Stimulated activated naive CD4-positive, alpha-beta T cell treated with Interleukin-2 at 50 U/mL for 16 hours (primary cell): Measurements from ENCODE around the gene LRRC27.
A peak's percentile ranks its signal among the peaks of the same experiment; 100 is the strongest.
"Not testable (repeated sequence)": the region's sequence is repeated elsewhere in the genome, so short reads cannot be mapped to it uniquely, and the experiment has no call there.

Experiments
- DNase-seq: peaks from one replicate; lab custom pipeline; 2025; lab: John Stamatoyannopoulos, UW

Gene LRRC27

DNA sequence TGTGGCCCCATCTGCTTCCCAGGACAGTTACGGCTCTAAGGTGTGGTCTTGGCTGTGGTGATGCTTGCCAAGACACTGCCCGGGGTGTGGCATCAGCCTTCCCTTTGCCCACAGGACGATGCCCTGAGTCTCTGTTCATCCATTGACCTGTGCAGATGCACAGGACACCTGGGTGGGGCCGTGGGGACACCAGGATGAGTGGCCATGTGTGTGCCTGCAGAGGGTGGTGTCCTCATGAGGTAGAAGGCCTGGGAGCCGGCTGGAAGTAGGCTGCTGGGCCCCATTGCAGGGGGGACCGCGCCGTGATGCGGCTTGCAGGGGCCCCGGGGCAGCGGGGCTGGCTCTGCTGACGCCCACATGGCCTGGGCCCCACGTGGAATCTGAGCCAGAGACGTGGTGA lies 42.6 kb downstream of the LRRC27 start:
- DNase-seq, result no peak

DNA sequence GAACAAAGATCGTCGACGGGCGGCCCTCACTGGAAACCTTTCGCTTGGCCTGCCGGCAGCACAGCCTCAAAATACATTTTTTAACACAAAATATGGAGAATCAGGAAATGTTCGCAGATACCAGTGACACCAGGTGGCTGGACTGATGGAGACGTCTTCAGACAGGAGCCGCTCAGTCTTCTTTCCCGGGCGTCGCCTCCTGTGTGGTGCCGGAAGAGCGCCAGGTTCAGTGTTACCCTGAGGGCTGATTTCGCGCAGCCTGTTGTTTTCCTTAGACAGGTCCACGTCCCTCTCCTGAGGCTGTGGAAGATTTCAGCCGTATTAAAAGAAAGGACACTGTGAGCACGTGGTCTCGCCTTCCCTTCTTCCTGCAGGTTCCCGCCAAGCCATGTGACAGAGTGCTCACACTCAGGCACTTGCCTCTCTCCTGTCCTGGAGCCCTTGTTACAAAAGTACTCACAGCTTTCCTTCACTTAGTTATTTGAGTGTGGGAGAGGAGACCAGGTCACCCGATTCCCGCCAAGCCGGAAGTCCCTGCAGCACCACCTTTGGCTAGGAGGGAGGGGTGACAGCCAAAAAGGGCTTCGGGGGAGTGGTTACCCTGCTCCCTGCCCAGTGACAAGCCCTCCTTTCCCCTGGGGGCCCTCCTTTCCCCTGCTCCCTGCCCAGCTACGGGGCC lies 43.3 kb downstream of the LRRC27 start:
- no peak for DNase-seq

DNA sequence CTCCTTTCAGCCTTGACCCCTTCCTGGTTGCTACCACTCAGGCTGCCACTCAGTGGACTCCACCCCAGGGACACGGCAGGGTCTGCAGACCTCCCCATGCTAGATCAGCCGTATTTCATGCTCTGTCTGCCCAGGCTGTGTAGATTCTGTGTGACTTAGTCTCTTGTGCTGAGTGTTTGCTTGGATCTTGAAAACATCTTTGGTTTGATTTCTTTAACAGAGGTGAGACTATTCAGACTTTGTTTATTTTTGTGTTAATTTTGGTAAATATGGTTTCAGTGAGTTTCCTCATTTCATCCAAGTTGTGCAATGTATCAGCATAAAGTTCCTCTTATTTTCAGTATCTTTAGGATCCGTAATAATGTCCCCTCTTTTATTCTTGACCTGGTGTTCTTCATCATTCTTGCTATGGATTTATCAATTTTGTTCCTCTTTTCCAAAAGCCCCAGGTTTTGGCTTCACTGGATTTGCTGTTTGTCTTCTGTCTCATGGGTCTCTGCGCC lies 43.9 kb downstream of the LRRC27 start:
- DNase-seq, result no peak

DNA sequence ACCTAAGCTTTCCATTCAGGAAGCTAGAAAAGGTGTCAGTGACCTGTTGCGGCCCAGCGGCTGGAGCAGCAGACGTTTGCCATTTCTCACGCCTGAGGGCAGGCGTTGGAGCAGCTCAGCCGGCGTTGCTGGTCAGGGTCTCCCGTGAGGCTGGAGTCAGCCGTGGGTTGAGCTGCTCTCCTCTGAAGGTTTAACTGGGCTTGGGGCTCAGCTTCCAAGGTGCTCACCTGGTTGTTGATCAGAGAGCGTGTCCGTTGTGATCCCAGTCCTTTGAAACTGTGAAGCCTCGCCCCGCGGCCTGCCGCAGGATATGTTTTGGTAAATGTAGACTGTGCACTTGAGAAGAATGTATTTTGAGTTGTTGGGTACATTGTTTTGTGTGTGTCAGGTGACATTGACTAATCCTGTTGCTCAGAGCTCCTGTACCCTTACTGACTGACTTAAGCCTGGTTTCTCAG lies 44.4 kb downstream of the LRRC27 start:
- DNase-seq, result no peak

GRCh38 chr10:132377326-132377725 lies 45.3 kb downstream of the LRRC27 start:
- no peak for DNase-seq

- DNase-seq, result not testable (repeated sequence)
Observed at GRCh38 chr10:132379026-132379425, 47.0 kb downstream of the LRRC27 start.

GRCh38 chr10:132380986-132381385 lies 49.0 kb downstream of the LRRC27 start:
- DNase-seq, result not testable (repeated sequence)

GRCh38 chr10:132381741-132382140 lies 49.7 kb downstream of the LRRC27 start:
- no peak for DNase-seq

GRCh38 chr10:132382231-132382922 lies 50.4 kb downstream of the LRRC27 start:
- DNase-seq, result no peak

GRCh38 chr10:132383101-132383500 lies 51.1 kb downstream of the LRRC27 start:
- DNase-seq, result no peak

DNA sequence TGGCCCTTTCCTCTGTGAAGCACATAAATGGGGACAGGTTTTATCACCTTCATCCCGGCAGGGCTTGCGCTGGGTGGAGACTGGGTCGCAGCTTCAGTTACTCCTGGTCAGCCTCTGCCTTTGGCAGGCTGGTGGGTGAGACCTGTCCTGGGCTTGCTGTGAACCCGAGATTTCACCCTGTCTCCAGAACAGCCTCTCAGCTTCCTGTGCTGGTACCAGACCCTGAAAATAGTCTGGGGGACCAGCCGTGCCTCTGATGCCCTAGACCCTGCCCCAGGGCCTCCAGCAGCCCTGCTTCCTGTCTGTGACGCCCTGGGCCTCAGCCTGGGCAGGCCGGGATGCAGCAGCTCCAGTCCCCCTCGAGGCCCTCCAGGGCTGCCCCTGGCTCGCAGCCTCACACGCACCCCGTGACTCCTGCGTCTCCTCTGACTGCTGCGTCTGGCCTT lies 51.8 kb downstream of the LRRC27 start:
- DNase-seq, result no peak

GRCh38 chr10:132384618-132385388 lies 52.8 kb downstream of the LRRC27 start:
- no peak for DNase-seq

DNA sequence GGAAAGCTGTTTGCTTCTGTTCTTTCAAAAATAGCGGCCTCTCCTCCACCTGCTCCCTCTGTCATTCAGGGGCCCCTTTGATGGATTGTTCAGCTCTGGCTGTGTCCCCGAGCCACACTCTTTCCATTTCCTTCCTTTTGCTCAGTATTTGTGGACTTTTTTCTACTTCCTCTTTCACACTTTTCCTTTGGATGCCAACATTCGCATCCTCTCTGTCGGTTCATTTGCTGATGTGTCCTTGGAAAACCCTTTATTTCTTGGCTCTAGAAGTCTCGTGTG lies 53.3 kb downstream of the LRRC27 start:
- DNase-seq, result no peak

DNA sequence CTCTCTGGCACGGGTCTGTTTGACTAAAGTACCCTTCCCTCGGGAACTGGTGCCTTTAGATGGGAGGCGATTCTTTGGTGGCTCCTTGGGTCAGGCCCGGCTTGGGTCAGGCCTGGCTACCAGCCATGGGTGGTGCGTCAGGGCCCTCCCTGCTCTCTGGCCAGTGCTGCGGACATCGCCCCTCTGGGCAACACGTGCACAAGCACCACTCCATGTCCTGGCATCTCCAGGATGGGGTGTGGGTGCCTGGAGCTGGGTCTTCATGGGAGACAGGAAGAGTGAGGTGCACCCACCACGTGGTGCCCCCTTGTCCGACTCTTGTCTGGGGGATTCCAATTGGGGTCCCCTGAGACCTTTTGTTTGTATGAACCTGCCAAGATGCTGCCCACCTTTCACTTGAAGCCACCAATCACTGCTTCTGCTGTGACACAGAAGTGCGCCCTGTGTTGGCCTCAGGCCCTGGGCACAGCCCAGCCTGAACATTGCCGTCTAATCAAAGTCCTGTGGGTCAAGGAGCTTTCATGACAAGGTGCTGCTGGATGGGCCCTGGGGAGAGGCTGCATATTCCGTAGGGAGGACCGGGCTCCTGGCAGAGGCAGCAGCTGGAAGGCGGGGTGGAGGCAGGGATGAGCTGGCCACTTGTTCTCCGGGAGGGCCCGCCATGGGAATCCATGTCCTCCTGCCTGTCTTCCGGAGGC lies 53.9 kb downstream of the LRRC27 start:
- no peak for DNase-seq

DNA sequence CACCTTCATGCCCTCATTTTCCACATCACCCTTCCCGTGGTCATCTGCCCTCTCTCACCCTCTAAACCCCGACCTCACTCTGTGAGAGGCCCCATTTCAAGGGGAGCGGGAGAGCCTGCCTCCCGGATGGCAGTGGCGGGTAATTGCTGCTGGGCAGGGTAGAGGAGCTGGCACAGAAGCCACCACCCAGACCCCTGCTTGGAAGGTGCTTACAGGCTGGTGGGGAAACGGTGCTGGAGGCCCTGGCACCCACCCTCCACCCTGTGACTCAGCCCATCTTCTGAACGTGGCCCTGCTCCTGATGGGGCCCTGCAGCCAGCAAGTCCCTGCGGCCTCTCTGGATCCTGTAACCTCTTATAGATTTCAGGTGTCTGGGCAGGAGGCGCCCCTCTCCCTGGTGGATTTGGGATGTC lies 54.4 kb downstream of the LRRC27 start:
- no peak for DNase-seq

DNA sequence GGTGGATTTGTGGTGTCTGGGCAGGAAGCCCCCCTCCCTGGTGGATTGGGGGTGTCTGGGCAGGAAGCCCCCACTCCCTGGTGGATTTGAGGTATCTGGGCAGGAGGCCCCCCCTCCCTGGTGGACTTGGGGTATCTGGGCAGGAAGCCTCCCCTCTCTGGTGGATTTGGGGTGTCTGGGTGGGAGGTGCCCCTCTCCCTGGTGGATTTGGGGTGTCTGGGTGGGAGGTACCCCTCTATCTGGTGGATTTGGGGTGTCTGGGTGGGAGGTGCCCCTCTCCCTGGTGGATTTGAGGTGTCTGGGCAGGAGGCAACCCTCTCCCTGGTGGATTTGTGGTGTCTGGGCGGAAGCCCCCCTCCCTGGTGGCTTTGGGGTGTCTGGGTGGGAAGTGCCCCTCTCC lies 54.9 kb downstream of the LRRC27 start:
- DNase-seq, result not testable (repeated sequence)

DNA sequence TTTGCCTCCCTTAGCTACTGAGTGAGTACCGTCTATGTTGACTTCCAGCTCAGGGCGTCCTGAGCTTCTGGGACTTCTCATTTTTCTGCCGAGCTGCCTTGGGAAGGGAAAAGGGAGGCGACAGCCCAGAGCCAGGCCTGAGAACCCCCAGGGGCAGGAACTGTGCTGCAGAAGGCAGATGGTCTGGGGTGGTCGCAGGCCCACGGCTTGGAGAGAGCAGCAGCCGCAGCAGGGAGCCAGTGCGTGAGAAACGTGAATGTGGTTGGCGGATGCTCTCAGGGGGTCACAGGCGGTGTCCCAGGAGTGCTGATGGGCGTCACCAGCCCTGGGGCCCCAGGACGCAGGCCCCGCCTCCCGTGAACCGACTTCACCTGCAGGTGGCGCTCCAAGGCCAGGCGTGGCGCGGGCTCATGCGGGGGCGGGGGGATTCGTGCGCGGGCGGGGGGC lies 55.8 kb downstream of the LRRC27 start:
- DNase-seq, result peak; percentile 46

GRCh38 chr10:132388891-132389432 lies 57.0 kb downstream of the LRRC27 start:
- no peak for DNase-seq

GRCh38 chr10:132389433-132390169 lies 57.6 kb downstream of the LRRC27 start:
- DNase-seq, result no peak

GRCh38 chr10:132390170-132390920 lies 58.4 kb downstream of the LRRC27 start:
- DNase-seq, result no peak
